ENCODE measurements around the gene USP14.

Gene USP14

GRCh38 chr18:210075-210474 lies 51.7 kb downstream of the USP14 start:
- no peak for TF ChIP-seq CTCF (IDR thresholded peaks at IDR 0.05; ENCODE audit: low read depth, low read length)
- DNase-seq (ENCODE audit: extremely low read depth, low read depth), result no peak

- TF ChIP-seq CTCF (IDR thresholded peaks at IDR 0.05; ENCODE audit: low read depth, low read length), result no peak
- DNase-seq (ENCODE audit: extremely low read depth, low read depth), result no peak
These were observed 52.4 kb downstream of the USP14 start for GRCh38 chr18:210733-211132.

- TF ChIP-seq CTCF (IDR thresholded peaks at IDR 0.05; ENCODE audit: low read depth, low read length), result no peak
- no peak for DNase-seq (ENCODE audit: extremely low read depth, low read depth)
These were observed 53.2 kb downstream of the USP14 start for GRCh38 chr18:211582-211981.

GRCh38 chr18:212780-213179 lies 54.4 kb downstream of the USP14 start:
- no peak for DNase-seq (ENCODE audit: extremely low read depth, low read depth)
- TF ChIP-seq CTCF (IDR thresholded peaks at IDR 0.05; ENCODE audit: low read depth, low read length), result no peak; the same call in 1 of the 2 replicates

- no peak for DNase-seq (ENCODE audit: extremely low read depth, low read depth)
- no peak for TF ChIP-seq CTCF (IDR thresholded peaks at IDR 0.05; ENCODE audit: low read depth, low read length)
These were observed 55.1 kb downstream of the USP14 start for GRCh38 chr18:213505-213904.

GRCh38 chr18:213966-214365 lies 55.6 kb downstream of the USP14 start:
- no peak for DNase-seq (ENCODE audit: extremely low read depth, low read depth)
- TF ChIP-seq CTCF (IDR thresholded peaks at IDR 0.05; ENCODE audit: low read depth, low read length), result no peak

GRCh38 chr18:215448-216010 lies 57.2 kb downstream of the USP14 start:
- TF ChIP-seq CTCF (IDR thresholded peaks at IDR 0.05; ENCODE audit: low read depth, low read length), result no peak
- no peak for DNase-seq (ENCODE audit: extremely low read depth, low read depth)
